NOMO-1 treated with DMSO at 0.1 percent for 48 hours (cell line): ENCODE results near the gene SDK1.
"Not testable (repeated sequence)": the region's sequence is repeated elsewhere in the genome, so short reads cannot be mapped to it uniquely, and the experiment has no call there.

Experiments used
- DNase-seq: peaks from one replicate; lab custom pipeline; 2025; ENCODE audit not compliant: unreplicated experiment; lab: John Stamatoyannopoulos, UW

The SDK1 gene

GRCh38 chr7:4085937-4086691 is 785.1 kb downstream of the SDK1 start:
- peak; percentile 67 for DNase-seq

- DNase-seq = no peak
These were observed 785.7 kb downstream of the SDK1 start for GRCh38 chr7:4086723-4087122.

- no peak for DNase-seq
These were observed 790.7 kb downstream of the SDK1 start for GRCh38 chr7:4091767-4092166.

GRCh38 chr7:4093035-4093434 is 792.0 kb downstream of the SDK1 start:
- DNase-seq = no peak

GRCh38 chr7:4093483-4093882 is 792.4 kb downstream of the SDK1 start:
- no peak for DNase-seq

- DNase-seq = not testable (repeated sequence)
These were observed 793.1 kb downstream of the SDK1 start for GRCh38 chr7:4094158-4094557.

- DNase-seq = no peak
These were observed 796.1 kb downstream of the SDK1 start for GRCh38 chr7:4097001-4097609.

- no peak for DNase-seq
These were observed 797.1 kb downstream of the SDK1 start for GRCh38 chr7:4098169-4098568.

- no peak for DNase-seq
These were observed 798.6 kb downstream of the SDK1 start for GRCh38 chr7:4099651-4100050.

- no peak for DNase-seq
These were observed 799.1 kb downstream of the SDK1 start for GRCh38 chr7:4100148-4100547.

- DNase-seq = no peak
These were observed 799.6 kb downstream of the SDK1 start for GRCh38 chr7:4100691-4101090.

- DNase-seq = no peak
These were observed 801.3 kb downstream of the SDK1 start for GRCh38 chr7:4102231-4102841.

- DNase-seq = no peak
These were observed 802.5 kb downstream of the SDK1 start for GRCh38 chr7:4103352-4104091.

GRCh38 chr7:4107839-4108238 is 806.8 kb downstream of the SDK1 start:
- DNase-seq = no peak

GRCh38 chr7:4108951-4109350 is 807.9 kb downstream of the SDK1 start:
- DNase-seq = no peak

- DNase-seq = peak; percentile 61
These were observed 808.5 kb downstream of the SDK1 start for GRCh38 chr7:4109481-4110110.

GRCh38 chr7:4110438-4110837 is 809.4 kb downstream of the SDK1 start:
- DNase-seq = no peak

GRCh38 chr7:4111166-4111565 is 810.1 kb downstream of the SDK1 start:
- DNase-seq = no peak

- DNase-seq = no peak
These were observed 812.2 kb downstream of the SDK1 start for GRCh38 chr7:4113271-4113670.

- DNase-seq = no peak
These were observed 812.9 kb downstream of the SDK1 start for GRCh38 chr7:4113976-4114375.

GRCh38 chr7:4115442-4115841 is 814.4 kb downstream of the SDK1 start:
- no peak for DNase-seq
